Measurements from ENCODE around the gene EMILIN2. TPM values are rescaled to one million over a fixed set of nuclear protein-coding genes. Genes with fewer than 3 reads are reported as not detected.

The EMILIN2 gene
- total and polyA plus RNA-seq, 2 of the 8 experiments (the other 6 are each of a cell fraction or from before 2014, with no cell fraction given): 6.0 to 7.5 TPM

DNA sequence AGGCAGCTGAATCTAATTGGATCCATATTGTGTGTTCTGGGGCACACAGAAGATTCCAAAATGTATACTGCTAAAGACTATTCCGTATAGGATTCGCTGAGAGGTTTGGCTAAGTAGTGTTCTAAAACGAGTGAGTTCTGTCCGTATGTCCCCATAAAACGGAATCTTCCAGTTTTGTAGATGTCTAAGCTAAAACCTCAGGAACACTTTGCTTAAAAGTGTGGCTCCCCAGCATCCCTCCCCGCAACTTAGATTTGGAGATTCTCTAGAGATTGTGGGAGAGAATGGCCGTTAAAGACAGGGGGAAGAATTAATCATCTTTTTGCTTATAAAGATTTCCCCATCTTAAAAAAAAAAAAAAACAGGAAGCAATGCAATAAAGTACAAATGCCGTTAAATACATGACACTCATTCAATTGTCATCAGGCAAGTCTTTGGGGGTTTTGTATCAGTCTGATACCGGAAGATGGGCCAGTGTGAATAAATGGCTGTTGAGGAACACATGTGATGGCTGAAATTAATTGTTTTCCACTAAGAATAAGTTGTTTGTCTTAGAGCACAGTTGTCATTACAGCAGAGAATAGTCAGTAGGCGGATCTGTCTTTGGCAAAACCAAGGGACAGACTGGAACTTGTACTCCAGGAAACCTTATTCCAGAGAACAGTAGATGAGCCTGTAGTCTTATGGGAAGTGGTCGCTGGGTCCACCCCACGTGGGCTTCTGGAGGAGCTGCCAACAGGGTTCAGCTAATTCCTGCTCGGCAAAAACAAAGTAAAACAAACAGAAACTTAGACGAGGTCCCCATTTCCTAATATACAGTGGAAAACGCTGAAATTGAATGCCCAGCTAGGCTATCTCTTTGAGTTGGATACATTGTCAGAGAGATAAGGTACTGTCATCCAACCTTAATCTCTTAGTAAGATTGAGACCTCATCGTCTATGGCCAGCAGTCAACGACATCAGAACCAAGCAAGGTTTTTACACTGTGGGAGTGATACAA is 1.7 kb downstream of the EMILIN2 start (continued):
- TF ChIP-seq EZH2 (IDR thresholded peaks at IDR 0.05; ENCODE audit: low read depth, low read length, severe bottlenecking) (peak; percentile 63), KDM4A (IDR thresholded peaks at IDR 0.05; ENCODE audit: low read depth, low read length, severe bottlenecking) (no peak), SAP30 (IDR thresholded peaks at IDR 0.05; ENCODE audit: insufficient read depth, insufficient replicate concordance, low read length) (no peak), FOSL1 (IDR thresholded peaks at IDR 0.05; ENCODE audit: insufficient read depth, low read depth, low read length) (no peak)
